Esophagus squamous epithelium (tissue), 4 donors: Measurements from ENCODE around the gene RPTOR.

ENCODE experiments used
- CTCF ChIP-seq, 6 experiments: fragments of 450-650 bp in 4 of 6; fragments of 200-600 bp in 2 of 6; sonication (generic) in 2 of 6; IDR thresholded peaks; one replicate each; pipeline ENCODE4 v1.5.1; 2016 to 2019; ENCODE audit warnings: antibody characterized with exemption in 6 of 6, mild to moderate bottlenecking in 4 of 6, moderate library complexity in 4 of 6
- POLR2A ChIP-seq, 4 donors: fragments of 450-650 bp; IDR thresholded peaks; one replicate each; pipeline ENCODE4 v1.6.1; 2017; ENCODE audit warnings: antibody characterized with exemption in 4 of 4, mild to moderate bottlenecking in 4 of 4, moderate library complexity in 3 of 4

DNA sequence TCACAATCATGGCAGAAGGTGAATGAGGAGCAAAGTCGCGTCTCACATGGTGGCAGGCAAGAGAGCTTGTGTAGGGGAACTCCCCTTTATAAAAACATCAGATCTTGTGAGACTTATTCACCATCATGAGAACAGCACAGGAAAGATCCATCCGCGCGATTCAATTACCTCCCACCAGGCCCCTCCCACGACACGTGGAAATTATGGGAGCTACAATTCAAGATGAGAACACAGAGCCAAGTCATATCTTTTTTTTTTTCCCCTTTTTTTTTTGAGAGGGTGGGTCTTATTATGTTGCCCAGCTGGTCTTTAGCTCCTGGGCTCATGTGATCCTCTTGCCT lies 60.0 kb downstream of the RPTOR start:
- TF ChIP-seq CTCF (IDR thresholded peaks at IDR 0.05) (no peak), POLR2A (IDR thresholded peaks at IDR 0.05) (no peak)
